Inferior parietal cortex (tissue), 1 donor: ENCODE measurements around the gene ILF3.

ENCODE experiments used
- DNase-seq: peaks from one replicate; pipeline ENCODE4 v3.0.0-alpha.2; 2016; ENCODE audit errors: extremely low spot score

The ILF3 gene

GRCh38 chr19:10653732-10654609 is at the start of gene ILF3:
Gene ILF3, plus strand, starts transcription at chr19:10654346. Its CDS starts 16,260 bp downstream, at chr19:10670606.
- DNase-seq: peak; percentile 100

DNA sequence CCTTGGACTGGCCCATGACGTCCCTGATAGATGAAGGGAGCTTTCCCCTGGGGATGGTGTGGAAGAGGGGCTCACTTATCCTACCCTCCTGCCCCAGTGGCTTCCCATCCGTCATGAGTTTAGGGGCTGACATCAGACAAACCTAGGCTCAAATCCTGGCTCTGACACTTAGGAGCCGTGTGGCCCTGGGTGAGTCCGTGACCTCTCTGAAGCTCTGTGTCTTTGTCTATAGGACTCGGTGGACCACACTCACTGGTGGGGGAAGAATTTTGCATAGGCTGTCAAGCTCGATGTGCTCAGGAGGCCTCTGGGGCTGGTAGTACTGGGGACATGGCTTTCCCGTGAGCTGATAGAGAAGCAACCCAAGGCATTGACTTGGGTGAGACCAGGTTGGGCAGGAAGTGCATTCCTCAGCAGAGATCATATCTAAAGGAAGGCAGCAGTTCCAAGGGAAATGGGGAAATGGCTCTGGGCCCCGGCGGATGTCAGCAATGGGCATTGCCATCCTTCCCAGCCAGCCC is 49.6 kb upstream of the ILF3 start:
- DNase-seq: no peak

DNA sequence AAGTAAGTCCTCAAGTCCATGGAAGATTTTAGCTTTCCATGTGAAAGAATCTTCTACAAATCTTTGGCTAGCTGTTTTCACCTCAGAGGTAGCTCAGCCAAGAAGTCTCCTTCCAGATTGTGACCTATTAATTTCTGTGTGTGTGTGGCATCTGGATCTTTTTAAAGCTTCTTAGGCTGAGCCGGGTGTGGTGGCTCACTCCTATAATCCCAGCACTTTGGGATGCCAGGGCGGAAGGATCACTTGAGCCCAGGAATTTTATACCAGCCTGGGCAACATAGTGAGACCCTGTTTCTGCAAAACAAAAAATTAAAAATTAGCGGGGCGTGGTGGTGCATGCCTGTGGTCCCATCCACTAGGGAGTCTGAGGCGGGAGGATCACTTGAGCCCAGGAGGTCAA is 42.2 kb upstream of the ILF3 start:
- no peak for DNase-seq

DNA sequence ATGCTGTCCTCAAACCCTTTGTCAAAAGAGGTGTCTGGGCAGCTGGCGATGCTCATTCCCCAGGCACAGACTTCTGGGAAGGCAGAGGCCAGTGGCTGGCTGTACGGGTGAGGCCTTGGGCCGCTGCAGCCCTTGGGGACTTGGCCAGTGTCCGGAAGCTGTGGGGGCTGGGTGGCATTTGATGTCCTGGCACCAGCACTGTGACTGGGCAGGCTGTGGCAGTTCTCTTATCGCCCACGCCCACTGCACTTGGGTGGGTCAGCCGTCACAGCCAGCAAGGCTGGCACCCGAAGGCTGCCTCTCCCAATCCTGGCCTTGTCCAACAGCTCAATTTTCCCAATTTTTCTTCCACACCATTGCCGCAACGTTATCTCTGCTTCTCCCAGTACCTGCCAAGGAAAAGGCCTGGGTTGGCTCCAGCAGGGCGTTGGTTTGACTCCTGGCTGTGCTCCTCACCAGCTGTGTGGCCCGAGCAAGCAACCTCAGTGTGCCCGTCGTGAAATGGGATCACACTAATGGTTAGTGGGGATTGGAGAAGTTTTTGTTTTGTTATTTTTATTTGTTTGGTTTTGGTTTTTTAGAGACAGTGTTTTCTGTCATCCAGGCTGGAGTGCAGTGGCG is 41.5 kb upstream of the ILF3 start:
- peak; percentile 47 for DNase-seq

GRCh38 chr19:10615429-10616023 is 38.6 kb upstream of the ILF3 start:
- DNase-seq: no peak

DNA sequence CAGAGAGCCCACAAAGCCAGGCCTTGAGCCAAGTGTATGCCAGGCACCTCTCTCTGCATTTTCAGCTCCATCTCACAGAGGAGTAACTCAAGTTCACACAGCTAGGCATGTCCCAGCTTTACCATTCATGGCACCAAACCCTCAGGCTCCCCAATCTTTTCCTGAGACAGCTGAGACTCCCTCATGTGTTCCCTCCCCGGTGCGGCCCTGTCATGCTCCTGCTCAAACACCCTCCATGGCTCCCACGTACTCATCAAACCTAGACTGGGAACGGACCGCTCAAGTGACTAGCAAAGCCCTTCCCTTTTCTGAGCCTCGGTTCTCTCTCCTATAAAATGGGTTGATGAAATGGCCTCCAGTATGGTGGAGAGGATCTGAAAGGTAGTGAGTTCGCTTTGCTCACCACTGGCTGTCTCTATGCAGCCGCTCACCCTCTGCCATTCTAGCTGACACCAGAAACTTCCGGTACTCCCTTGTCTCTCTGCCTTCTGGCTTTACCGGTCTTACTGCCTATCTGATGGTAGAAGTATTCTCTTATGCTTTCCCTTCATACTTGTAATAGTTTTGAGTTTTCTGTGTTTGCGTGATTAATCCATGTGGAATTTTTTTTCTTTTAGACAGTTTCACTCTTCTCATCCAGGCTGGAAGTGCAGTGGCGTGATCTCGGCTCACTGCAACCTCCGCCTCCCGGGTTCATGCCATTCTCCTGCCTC is 36.6 kb upstream of the ILF3 start:
- no peak for DNase-seq

DNA sequence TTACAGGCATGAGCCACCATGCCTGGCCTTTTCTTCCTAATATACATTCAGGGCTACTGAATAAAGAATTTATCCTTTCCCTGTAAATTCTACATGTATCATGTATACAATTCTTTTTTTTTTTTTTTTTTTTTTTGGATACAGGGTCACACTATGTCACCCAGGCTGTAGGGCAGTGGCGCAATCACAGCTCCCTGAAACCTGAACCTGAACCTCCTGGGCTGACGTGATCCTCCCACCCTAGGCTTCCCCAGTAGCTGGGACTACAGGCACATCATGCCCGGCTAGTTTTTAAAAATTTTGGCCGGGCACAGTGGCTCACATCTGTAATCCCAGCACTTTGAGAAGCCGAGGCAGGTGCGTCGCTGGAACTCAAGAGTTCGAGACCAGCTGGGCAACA is 35.3 kb upstream of the ILF3 start:
- DNase-seq: no peak

DNA sequence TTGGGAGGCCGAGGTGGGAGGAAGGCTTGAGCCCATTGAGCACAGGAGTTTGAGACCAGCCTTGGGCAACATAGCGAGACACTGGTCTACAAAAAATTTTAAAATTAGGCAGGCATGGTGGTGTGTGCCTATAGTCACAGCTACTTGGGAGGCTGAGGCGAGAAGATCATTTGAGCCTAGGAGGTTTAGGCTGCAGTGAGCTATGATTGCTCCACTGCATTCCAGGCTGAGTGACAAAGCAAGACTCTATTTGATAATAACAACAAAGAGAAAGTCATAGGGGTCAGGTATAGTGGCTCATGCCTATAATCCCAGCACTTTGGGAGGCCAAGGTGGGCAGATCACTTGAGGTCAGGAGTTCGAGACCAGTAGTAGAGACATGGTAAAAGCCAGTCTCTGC is 33.4 kb upstream of the ILF3 start:
- DNase-seq: no peak

GRCh38 chr19:10621966-10622365 is 32.2 kb upstream of the ILF3 start:
- no peak for DNase-seq

GRCh38 chr19:10624585-10624984 is 29.6 kb upstream of the ILF3 start:
- DNase-seq: no peak

GRCh38 chr19:10625003-10625761 is 29.0 kb upstream of the ILF3 start, which contains the start of gene SLC44A2:
Gene SLC44A2, plus strand, starts transcription at chr19:10625553. Its CDS starts 81 bp downstream, at chr19:10625634.
- DNase-seq: no peak

GRCh38 chr19:10625762-10626138 is 28.4 kb upstream of the ILF3 start:
- no peak for DNase-seq

GRCh38 chr19:10631874-10632273 is 22.3 kb upstream of the ILF3 start:
- DNase-seq: no peak

DNA sequence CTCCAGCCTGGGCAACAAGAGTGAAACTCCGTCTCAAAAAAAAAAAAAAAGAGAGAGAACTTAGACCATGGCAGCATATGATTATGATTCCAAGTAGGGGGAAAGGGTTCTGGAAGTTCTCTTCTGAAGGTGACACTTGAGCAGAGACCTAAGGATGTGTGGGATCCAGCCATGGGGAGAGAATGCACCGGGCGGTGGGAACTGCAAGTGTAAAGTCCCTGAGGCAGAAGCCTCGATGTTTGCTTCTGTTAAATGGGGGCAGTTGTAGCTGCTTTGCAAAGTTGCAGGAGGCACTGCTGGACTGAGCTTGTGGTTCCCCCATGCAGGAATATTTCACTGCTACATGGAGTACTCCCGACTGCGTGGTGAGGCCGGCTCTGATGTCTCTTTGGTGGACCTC is 19.7 kb upstream of the ILF3 start:
- no peak for DNase-seq

DNA sequence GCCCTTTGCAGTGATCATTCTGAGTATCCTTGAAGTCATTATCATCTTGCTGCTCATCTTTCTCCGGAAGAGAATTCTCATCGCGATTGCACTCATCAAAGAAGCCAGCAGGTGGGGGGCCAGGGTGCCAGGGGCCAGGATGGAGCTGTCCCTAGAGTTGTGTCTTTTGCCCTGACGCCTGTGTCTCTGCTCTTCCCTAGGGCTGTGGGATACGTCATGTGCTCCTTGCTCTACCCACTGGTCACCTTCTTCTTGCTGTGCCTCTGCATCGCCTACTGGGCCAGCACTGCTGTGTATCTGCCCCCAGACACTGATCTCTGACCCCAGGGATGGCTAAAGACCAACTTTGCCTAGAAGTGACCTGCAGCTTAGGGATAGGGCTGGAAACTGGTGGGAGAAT is 19.2 kb upstream of the ILF3 start:
- no peak for DNase-seq

GRCh38 chr19:10636304-10636972 is 17.7 kb upstream of the ILF3 start:
- no peak for DNase-seq

- DNase-seq: no peak
These were observed 16.3 kb upstream of the ILF3 start for GRCh38 chr19:10637894-10638293.

GRCh38 chr19:10639836-10640235 is 14.3 kb upstream of the ILF3 start:
- DNase-seq: no peak

DNA sequence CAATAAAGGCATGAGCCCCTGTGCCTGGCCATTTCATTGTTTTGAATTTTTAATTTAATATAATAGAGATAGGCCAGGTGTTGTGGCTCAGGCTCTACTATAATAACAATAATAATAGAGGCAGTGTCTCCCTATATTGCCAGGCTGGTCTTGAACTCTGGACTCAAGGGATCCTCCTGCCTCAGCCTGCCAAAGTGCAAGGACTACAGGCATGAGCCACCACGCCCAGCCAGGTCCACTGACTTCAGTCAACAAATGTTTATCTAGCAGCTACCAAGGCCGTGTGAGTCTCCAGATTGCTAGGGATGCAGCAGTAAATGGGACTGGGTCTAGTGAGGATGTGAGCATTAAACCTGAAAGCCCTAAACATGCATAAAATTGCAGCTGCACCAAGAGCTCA is 13.8 kb upstream of the ILF3 start:
- DNase-seq: no peak

- DNase-seq: no peak
These were observed 12.9 kb upstream of the ILF3 start for GRCh38 chr19:10641248-10641647.
